HepG2 (cell line): Measurements from ENCODE around the gene KIF26B. TPM values are rescaled to one million over a fixed set of nuclear protein-coding genes. Genes with fewer than 3 reads are reported as not detected.

Experiments used
- ATF7 ChIP-seq, 2 experiments: fragments of 450-650 bp in 1 of 2; sonication (generic) in 1 of 2; formaldehyde crosslinking in 1 of 2; IDR thresholded peaks; 2 replicates each; pipeline versions ENCODE4 v1.4.0 to v1.6.1; 2016 to 2020; ENCODE audit warnings: antibody characterized with exemption in 1 of 2, mild to moderate bottlenecking in 1 of 2, missing genetic modification reagents in 1 of 2
- ATM ChIP-seq: fragments of 450-650 bp; IDR thresholded peaks from 2 replicates; pipeline ENCODE4 v1.7.1; 2017; ENCODE audit warnings: mild to moderate bottlenecking, borderline replicate concordance
- CEBPG ChIP-seq: IDR thresholded peaks from 2 replicates; pipeline ENCODE4 v1.6.1; 2016
- DZIP1 ChIP-seq: sonication (generic); formaldehyde crosslinking; IDR thresholded peaks from 2 replicates; pipeline ENCODE4 v1.5.0; 2020; ENCODE audit warnings: mild to moderate bottlenecking, missing genetic modification reagents
- ETS1 ChIP-seq: sonication (generic); formaldehyde crosslinking; IDR thresholded peaks from 2 replicates; pipeline ENCODE4 v1.4.0; 2020; ENCODE audit warnings: missing genetic modification reagents
- FOXA1 ChIP-seq, 2 experiments: fragments of 450-650 bp in 1 of 2; sonication (generic) in 1 of 2; formaldehyde crosslinking in 1 of 2; IDR thresholded peaks; 2 replicates each; pipeline versions ENCODE4 v1.4.0 to v1.6.1; 2016 to 2020; ENCODE audit warnings: missing genetic modification reagents in 1 of 2
- GPN1 ChIP-seq: sonication (generic); formaldehyde crosslinking; IDR thresholded peaks from 2 replicates; pipeline ENCODE4 v1.5.1; 2020; ENCODE audit warnings: missing genetic modification reagents, borderline replicate concordance
- HMGXB4 ChIP-seq, 2 experiments: sonication (generic) in 1 of 2; formaldehyde crosslinking in 1 of 2; IDR thresholded peaks; 2 replicates each; pipeline versions ENCODE4 v1.4.0 to v1.6.1; 2018 to 2020; ENCODE audit warnings: missing genetic modification reagents in 2 of 2, borderline replicate concordance in 1 of 2, low read depth in 1 of 2, mild to moderate bottlenecking in 1 of 2, missing biosample characterization in 1 of 2
- KLF13 ChIP-seq: sonication (generic); formaldehyde crosslinking; IDR thresholded peaks from 2 replicates; pipeline ENCODE4 v1.4.0; 2020; ENCODE audit warnings: mild to moderate bottlenecking, missing genetic modification reagents
- MED13 ChIP-seq: sonication (generic); formaldehyde crosslinking; IDR thresholded peaks from 2 replicates; pipeline ENCODE4 v1.5.0; 2020; ENCODE audit warnings: missing genetic modification reagents
- RAD21 ChIP-seq: fragments of 450-650 bp; formaldehyde crosslinking; IDR thresholded peaks from 2 replicates; pipeline ENCODE4 v1.5.0; 2020; ENCODE audit warnings: mild to moderate bottlenecking
- RARA ChIP-seq: IDR thresholded peaks from 2 replicates; pipeline ENCODE4 v1.6.1; 2016; ENCODE audit warnings: missing genetic modification reagents, missing compliant biosample characterization
- SP2 ChIP-seq: sonication (generic); formaldehyde crosslinking; IDR thresholded peaks from 2 replicates; pipeline ENCODE4 v1.5.1; 2020; ENCODE audit warnings: mild to moderate bottlenecking, missing genetic modification reagents
- ZBTB49 ChIP-seq: sonication (generic); formaldehyde crosslinking; IDR thresholded peaks from 2 replicates; pipeline ENCODE4 v1.4.0; 2020; ENCODE audit warnings: missing genetic modification reagents, borderline replicate concordance
- ZMAT3 ChIP-seq: sonication (generic); formaldehyde crosslinking; conservative IDR thresholded peaks from 2 replicates; pipeline ENCODE4 v1.7.0; 2021; ENCODE audit warnings: missing genetic modification reagents
- ZNF616 ChIP-seq: sonication (generic); formaldehyde crosslinking; IDR thresholded peaks from 2 replicates; pipeline ENCODE4 v1.5.0; 2020; ENCODE audit warnings: low read depth, mild to moderate bottlenecking, missing genetic modification reagents
- ZNF768 ChIP-seq: sonication (generic); formaldehyde crosslinking; IDR thresholded peaks from 2 replicates; pipeline ENCODE4 v1.4.0; 2020; ENCODE audit warnings: missing genetic modification reagents
- ZXDC ChIP-seq: sonication (generic); formaldehyde crosslinking; IDR thresholded peaks from 2 replicates; pipeline ENCODE4 v1.5.0; 2020; ENCODE audit warnings: mild to moderate bottlenecking, missing genetic modification reagents
- polyA plus RNA-seq, 8 experiments: library from polyadenylated mRNA; depleted of rRNA in 3 of 8; stranded (reverse) in 7 of 8; unstranded in 1 of 8; fragments of >200 nt; fragmentation: Illumina TruSeq in 4 of 8; extraction: Trizol in 4 of 8; gene quantifications; 2 replicates each; pipeline versions ENCODE4 v1.2.1 to v1.2.3, GENCODE V29; 2011 to 2016; ENCODE audit warnings: low read depth in 4 of 8, missing spikeins in 1 of 8, mixed read lengths in 1 of 8; ENCODE audit not compliant: insufficient read depth in 1 of 8
- total RNA-seq, 5 experiments: library from RNA; depleted of rRNA; stranded (reverse); fragments of >200 nt; fragmentation: Illumina TruSeq; extraction: Trizol; gene quantifications; 2 replicates each; pipeline ENCODE4 v1.2.3, GENCODE V29; 2016; ENCODE audit warnings: low read depth in 1 of 5

The KIF26B gene
- total and polyA plus RNA-seq, 2 of the 13 experiments (the other 11 are each of a cell fraction or from before 2014, with no cell fraction given): 0.08 to 0.09 TPM

GRCh38 chr1:245463392-245464165 is 308.8 kb downstream of the KIF26B start (continued):
- no peak for TF ChIP-seq ETS1 (CRISPR knock-in tag)
- no peak for TF ChIP-seq HMGXB4 (CRISPR knock-in tag; IDR thresholded peaks at IDR 0.05; ENCODE audit: borderline replicate concordance in 1 of 2, low read depth in 1 of 2)
- no peak for TF ChIP-seq ZNF616 (CRISPR knock-in tag)
- no peak for TF ChIP-seq MED13 (CRISPR knock-in tag)
- no peak for TF ChIP-seq RAD21
- TF ChIP-seq ATM: no peak
- no peak for TF ChIP-seq ATF7 (IDR thresholded peaks at IDR 0.05)
- no peak for TF ChIP-seq ATF7 (CRISPR knock-in tag; IDR thresholded peaks at IDR 0.05)
- peak; percentile 76 for TF ChIP-seq CEBPG (CRISPR knock-in tag)
- TF ChIP-seq ZXDC (CRISPR knock-in tag): no peak
- TF ChIP-seq KLF13 (CRISPR knock-in tag): no peak
- TF ChIP-seq SP2 (CRISPR knock-in tag): no peak
- no peak for TF ChIP-seq GPN1 (CRISPR knock-in tag)
- TF ChIP-seq ZNF768 (CRISPR knock-in tag): no peak
- no peak for TF ChIP-seq ZBTB49 (CRISPR knock-in tag)
- TF ChIP-seq FOXA1 (IDR thresholded peaks at IDR 0.05): no peak
- 0 out of 2 replicates have a peak, but pooled peaks have one; percentile 12 for TF ChIP-seq FOXA1 (CRISPR knock-in tag; IDR thresholded peaks at IDR 0.05)
- no peak for TF ChIP-seq DZIP1 (CRISPR knock-in tag)
- no peak for TF ChIP-seq ZMAT3 (CRISPR knock-in tag)
- TF ChIP-seq RARA: peak; percentile 72
